PC-9 (cell line): ENCODE results near the gene CACNA2D1. TPM values are rescaled to one million over a fixed set of nuclear protein-coding genes. Genes with fewer than 3 reads are reported as not detected.
"Not testable (repeated sequence)": the region's sequence is repeated elsewhere in the genome, so short reads cannot be mapped to it uniquely, and the experiment has no call there.

Experiments
- BruUV-seq: library from RNA; stranded (reverse); fragments of 400-500 nt; replicated peaks from 2 replicates; lab custom pipeline; 2021; lab: Mats Ljungman, UMichigan
- CTCF ChIA-PET: fragments of 300-600 bp; sonication (Branson Sonifier 250); formaldehyde crosslinking; loops from one replicate; lab custom pipeline; 2022; ENCODE audit warnings: antibody characterized with exemption; lab: Charles Lee
- POLR2A ChIA-PET: fragments of 300-600 bp; sonication (Branson Sonifier 250); formaldehyde crosslinking; loops from one replicate; lab custom pipeline; 2022; ENCODE audit warnings: antibody characterized with exemption; ENCODE audit not compliant: unreplicated experiment; lab: Charles Lee
- DNase-seq, 2 experiments: peaks; one replicate each; pipeline versions ENCODE4 v3.0.0 to v3.0.0-alpha.2; 2015 to 2022; ENCODE audit warnings: mixed read lengths in 1 of 2
- H2AFZ ChIP-seq: fragments of 200-600 bp; sonication (generic); 2 replicates; pipeline ENCODE4 v1.8.1; 2017; ENCODE audit warnings: antibody characterized with exemption
- H3F3A ChIP-seq: fragments of 200-600 bp; sonication (generic); 2 replicates; pipeline ENCODE4 v1.8.1; 2017; ENCODE audit warnings: antibody characterized with exemption, mild to moderate bottlenecking, low read depth; ENCODE audit not compliant: insufficient read depth
- H3K27ac ChIP-seq: fragments of 200-600 bp; sonication (generic); 2 replicates; pipeline ENCODE4 v1.6.1; 2016; ENCODE audit warnings: mixed run types
- H3K27me3 ChIP-seq: fragments of 200-600 bp; sonication (generic); 2 replicates; pipeline ENCODE4 v1.6.1; 2016; ENCODE audit warnings: low read depth, mixed run types; ENCODE audit not compliant: insufficient read depth
- H3K36me3 ChIP-seq: fragments of 200-600 bp; sonication (generic); 2 replicates; pipeline ENCODE4 v1.6.1; 2016; ENCODE audit warnings: low read depth, mixed run types
- H3K4me1 ChIP-seq: fragments of 200-600 bp; sonication (generic); replicated peaks from 2 replicates; pipeline ENCODE4 v1.6.1; 2016; ENCODE audit warnings: mixed run types; ENCODE audit not compliant: insufficient read depth
- H3K4me2 ChIP-seq: fragments of 200-600 bp; sonication (generic); 2 replicates; pipeline ENCODE4 v1.6.1; 2017; ENCODE audit warnings: mixed run types
- H3K4me3 ChIP-seq: fragments of 200-600 bp; sonication (generic); 2 replicates; pipeline ENCODE4 v1.6.1; 2016; ENCODE audit warnings: mixed run types
- H3K79me2 ChIP-seq: fragments of 200-600 bp; sonication (generic); 2 replicates; pipeline ENCODE4 v1.6.1; 2017; ENCODE audit warnings: low read depth, mixed run types
- H3K9me2 ChIP-seq: fragments of 200-600 bp; sonication (generic); 2 replicates; pipeline ENCODE4 v1.8.1; 2017; ENCODE audit warnings: mild to moderate bottlenecking; ENCODE audit not compliant: insufficient read depth
- H3K9me3 ChIP-seq: fragments of 200-600 bp; sonication (generic); 2 replicates; pipeline ENCODE4 v1.8.1; 2016; ENCODE audit warnings: low read depth; ENCODE audit not compliant: insufficient read depth
- H4K20me1 ChIP-seq: fragments of 200-600 bp; sonication (generic); 2 replicates; pipeline ENCODE4 v1.8.1; 2017; ENCODE audit not compliant: insufficient read depth
- CTCF ChIP-seq: fragments of 200-600 bp; sonication (generic); conservative IDR thresholded peaks from 2 replicates; pipeline ENCODE4 v1.6.1; 2017; ENCODE audit warnings: mixed run types, antibody characterized with exemption, mild to moderate bottlenecking, moderate library complexity
- EZH2 ChIP-seq: fragments of 200-600 bp; sonication (generic); IDR thresholded peaks from 2 replicates; pipeline ENCODE4 v1.8.0; 2017; ENCODE audit warnings: antibody characterized with exemption, low read depth
- intact Hi-C: fragments of 100-400 bp; cut with micrococcal nuclease; formaldehyde crosslinking; loops from one replicate; pipeline ENCODE4 v1.10.0; 2022; ENCODE audit not compliant: unreplicated experiment
- total RNA-seq: library from RNA; stranded (reverse); gene quantifications from 2 replicates; pipeline ENCODE4 v1.2.3, GENCODE V29; 2021

The CACNA2D1 gene
- total RNA-seq, 1 experiment from 2014 or later = 3.2 TPM

- TF ChIP-seq EZH2 (no peak), CTCF (no peak)
- no peak overlapping the region for H2AFZ ChIP-seq
- no TSS peak for BruUV-seq
- no peak overlapping the region for H3K4me2 ChIP-seq
- H3K36me3 ChIP-seq = no peaks in the 10 kb centered on the region
- no peaks in the 10 kb centered on the region for H4K20me1 ChIP-seq
- ChIA-PET POLR2A (no interaction called here), CTCF (interaction anchor here (0.6 to 3.8 kb wide), 2 partner anchors 518 to 1054 kb away, joined by 4 to 49 read pairs; no protein-coding TSS in a partner anchor)
- no peaks in the 10 kb centered on the region for H3K9me3 ChIP-seq
- intact Hi-C loops = no loop called here
- no peaks in the 10 kb centered on the region for H3F3A ChIP-seq
- peaks cover 9% of the 10 kb centered on the region for H3K4me1 ChIP-seq
- H3K27me3 ChIP-seq = no peaks in the 10 kb centered on the region
- H3K4me3 ChIP-seq = no peak overlapping the region
- DNase-seq = no peak
- H3K79me2 ChIP-seq = no peaks in the 10 kb centered on the region
- H3K9me2 ChIP-seq = no peaks in the 10 kb centered on the region
- no peak overlapping the region for H3K27ac ChIP-seq
Observed at GRCh38 chr7:82018226-82018625, 425.4 kb downstream of the CACNA2D1 start.

- intact Hi-C loops = loop anchor here (1.0 to 2.0 kb wide), 3 partner anchors 303 to 535 kb away; no protein-coding TSS in a partner anchor
- CTCF ChIA-PET = interaction anchor here (3.8 kb wide), 1 partner anchor 517 kb away, joined by 49 read pairs; no protein-coding TSS in a partner anchor
- POLR2A ChIA-PET = no interaction called here
- Histone ChIP-seq H3K9me2 (no peaks in the 10 kb centered on the region), H3K27me3 (no peaks in the 10 kb centered on the region), H4K20me1 (no peaks in the 10 kb centered on the region), H3K27ac (no peak overlapping the region), H3F3A (no peaks in the 10 kb centered on the region; the same call in 1 of the 2 replicates), H3K36me3 (no peaks in the 10 kb centered on the region), H3K79me2 (no peaks in the 10 kb centered on the region), H3K4me1 (peaks cover 9% of the 10 kb centered on the region), H3K4me3 (no peak overlapping the region), H2AFZ (no peak overlapping the region; the same call in 1 of the 2 replicates), H3K9me3 (no peaks in the 10 kb centered on the region), H3K4me2 (no peak overlapping the region)
- no TSS peak for BruUV-seq
- peak; percentile 72 for TF ChIP-seq CTCF
- TF ChIP-seq EZH2 = no peak
- no peak for DNase-seq
Observed at GRCh38 chr7:82017334-82017943, 426.1 kb downstream of the CACNA2D1 start.

GRCh38 chr7:82015751-82016150 lies 427.8 kb downstream of the CACNA2D1 start:
- BruUV-seq = no TSS peak
- no peaks in the 10 kb centered on the region for H3K9me2 ChIP-seq
- no peak overlapping the region for H3K27ac ChIP-seq
- no peaks in the 10 kb centered on the region; the same call in 1 of the 2 replicates for H3F3A ChIP-seq
- ChIA-PET POLR2A (no interaction called here), CTCF (interaction anchor here (0.6 to 3.8 kb wide), 2 partner anchors 206 to 515 kb away, joined by 8 to 49 read pairs; no protein-coding TSS in a partner anchor)
- DNase-seq = no peak
- intact Hi-C loops = loop anchor here (2.0 kb wide), 1 partner anchor 301 kb away; no protein-coding TSS in a partner anchor
- H3K4me2 ChIP-seq = no peak overlapping the region
- H3K36me3 ChIP-seq = no peaks in the 10 kb centered on the region
- peaks cover 9% of the 10 kb centered on the region for H3K4me1 ChIP-seq
- peaks cover 4% of the 10 kb centered on the region; the same call in 1 of the 2 replicates for H3K9me3 ChIP-seq
- no peaks in the 10 kb centered on the region for H3K79me2 ChIP-seq
- no peak overlapping the region for H3K4me3 ChIP-seq
- TF ChIP-seq CTCF (no peak), EZH2 (no peak)
- peak overlapping the region; percentile 64 for H2AFZ ChIP-seq
- no peaks in the 10 kb centered on the region for H3K27me3 ChIP-seq
- no peaks in the 10 kb centered on the region for H4K20me1 ChIP-seq

- H3K79me2 ChIP-seq, H3K27me3 ChIP-seq, H3K9me3 ChIP-seq, H4K20me1 ChIP-seq, H3K4me3 ChIP-seq, H3K27ac ChIP-seq, BruUV-seq, H2AFZ ChIP-seq, H3K9me2 ChIP-seq, H3F3A ChIP-seq, H3K4me2 ChIP-seq, intact Hi-C loops, H3K4me1 ChIP-seq, DNase-seq, CTCF ChIA-PET, H3K36me3 ChIP-seq: not testable (repeated sequence)
- POLR2A ChIA-PET = interaction anchor here (0.5 kb wide), 1 partner anchor 496 kb away, joined by 7 read pairs; no protein-coding TSS in a partner anchor
Observed at GRCh38 chr7:82014574-82014973, 429.0 kb downstream of the CACNA2D1 start.
